ENCODE measurements around the gene AFF1. TPM values are rescaled to one million over a fixed set of nuclear protein-coding genes. Genes with fewer than 3 reads are reported as not detected.

The AFF1 gene
- total and polyA plus RNA-seq, 4 experiments from 2014 or later, result 13.6 to 108 (median 66.4) TPM

- H3K4me1 ChIP-seq (ENCODE audit: insufficient read depth, low read length), result peaks cover 55% of the 10 kb centered on the region
- CTCF ChIA-PET (ENCODE audit: partially characterized antibody), result interaction anchor here (1.3 kb wide), 1 partner anchor 11 kb away, joined by 4 read pairs; no protein-coding TSS in a partner anchor
- no peak for DNase-seq
- Mint-ChIP-seq H3K27ac (peak overlapping the region in 4 of 7 donors; percentile 27 to 74 (median 56)), H3K4me3 (peak overlapping the region in 2 of 8 donors; percentile 15 to 41), H3K27me3 (no peaks in the 10 kb centered on the region), H3K9me3 (no peaks in the 10 kb centered on the region), H3K4me1 (peaks cover 29 to 48% (median 38%) of the 10 kb centered on the region in 4 donors), H3K36me3 (peaks cover 3 to 4% of the 10 kb centered on the region in 2 donors)
- no peak overlapping the region for H3K4me3 ChIP-seq (ENCODE audit: low read length in 2 of 2)
- intact Hi-C loops (cut with micrococcal nuclease), result no loop called here
- H3K27me3 ChIP-seq (ENCODE audit: insufficient read depth, low read length), result no peaks in the 10 kb centered on the region
- H3K27ac ChIP-seq (ENCODE audit: low read depth, low read length), result no peak overlapping the region
- no peaks in the 10 kb centered on the region for H3K9me3 ChIP-seq (ENCODE audit: control insufficient read depth in 1 of 2, low read length in 2 of 2)
- H3K36me3 ChIP-seq (ENCODE audit: insufficient read depth, low read length), result peaks cover 3% of the 10 kb centered on the region
- POLR2A ChIA-PET (ENCODE audit: partially characterized antibody), result interaction anchor here (1.5 kb wide), 1 partner anchor 36 kb away, joined by 6 read pairs; the partner anchor contains the start of gene AFF1
These were observed 35.9 kb downstream of the AFF1 start for GRCh38 chr4:86970447-86971354.

- no peak overlapping the region for H3K27ac ChIP-seq (ENCODE audit: low read depth, low read length)
- no peaks in the 10 kb centered on the region for H3K27me3 ChIP-seq (ENCODE audit: insufficient read depth, low read length)
- H3K27me3 Mint-ChIP-seq, result no peaks in the 10 kb centered on the region
- H3K9me3 ChIP-seq (ENCODE audit: control insufficient read depth in 1 of 2, low read length in 2 of 2), result no peaks in the 10 kb centered on the region
- H3K27ac Mint-ChIP-seq, result peak overlapping the region in 3 of 7 donors; percentile 1 to 31 (median 15)
- no peak overlapping the region for H3K4me3 Mint-ChIP-seq
- no peak for DNase-seq
- peaks cover 51% of the 10 kb centered on the region for H3K4me1 ChIP-seq (ENCODE audit: insufficient read depth, low read length)
- H3K36me3 ChIP-seq (ENCODE audit: insufficient read depth, low read length), result peaks cover 3% of the 10 kb centered on the region
- POLR2A ChIA-PET (ENCODE audit: partially characterized antibody), result interaction anchor here (1.2 to 1.5 kb wide), 2 partner anchors 14 to 37 kb away, joined by 4 to 6 read pairs; partner anchors contain the start of gene AFF1
- H3K4me3 ChIP-seq (ENCODE audit: low read length in 2 of 2), result no peak overlapping the region
- intact Hi-C loops (cut with micrococcal nuclease), result no loop called here
- H3K4me1 Mint-ChIP-seq, result peaks cover 33 to 54% (median 44%) of the 10 kb centered on the region in 4 donors
- H3K36me3 Mint-ChIP-seq, result peaks cover 3 to 7% of the 10 kb centered on the region in 2 donors
- CTCF ChIA-PET (ENCODE audit: partially characterized antibody), result interaction anchor here (0.6 to 1.3 kb wide), 2 partner anchors 10 to 12 kb away, joined by 3 to 4 read pairs; no protein-coding TSS in a partner anchor
- no peaks in the 10 kb centered on the region for H3K9me3 Mint-ChIP-seq
These were observed 36.5 kb downstream of the AFF1 start for GRCh38 chr4:86971355-86971683.

GRCh38 chr4:86972997-86973396 is 38.2 kb downstream of the AFF1 start:
- Histone ChIP-seq H3K27ac (ENCODE audit: low read depth, low read length) (no peak overlapping the region), H3K4me1 (ENCODE audit: insufficient read depth, low read length) (peaks cover 57% of the 10 kb centered on the region), H3K36me3 (ENCODE audit: insufficient read depth, low read length) (peaks cover 3% of the 10 kb centered on the region), H3K27me3 (ENCODE audit: insufficient read depth, low read length) (no peaks in the 10 kb centered on the region), H3K4me3 (ENCODE audit: low read length in 2 of 2) (no peak overlapping the region), H3K9me3 (ENCODE audit: control insufficient read depth in 1 of 2, low read length in 2 of 2) (no peaks in the 10 kb centered on the region)
- Mint-ChIP-seq H3K27me3 (no peaks in the 10 kb centered on the region), H3K27ac (peak overlapping the region in 3 of 7 donors; percentile 75 to 81 (median 77)), H3K4me3 (peak overlapping the region in 1 of 8 donors; percentile 2), H3K36me3 (peaks cover 3 to 7% of the 10 kb centered on the region in 2 donors), H3K4me1 (peaks cover 45 to 68% (median 59%) of the 10 kb centered on the region in 4 donors), H3K9me3 (no peaks in the 10 kb centered on the region)
- intact Hi-C loops (cut with micrococcal nuclease), result no loop called here
- POLR2A ChIA-PET (ENCODE audit: partially characterized antibody), result no interaction called here
- CTCF ChIA-PET (ENCODE audit: partially characterized antibody), result interaction anchor here (0.6 kb wide), 1 partner anchor 52 kb away, joined by 3 read pairs; no protein-coding TSS in a partner anchor
- DNase-seq, result no peak

- Histone ChIP-seq H3K4me1 (ENCODE audit: insufficient read depth, low read length) (peaks cover 57% of the 10 kb centered on the region), H3K27me3 (ENCODE audit: insufficient read depth, low read length) (no peaks in the 10 kb centered on the region), H3K4me3 (ENCODE audit: low read length in 2 of 2) (no peak overlapping the region), H3K9me3 (ENCODE audit: control insufficient read depth in 1 of 2, low read length in 2 of 2) (no peaks in the 10 kb centered on the region), H3K27ac (ENCODE audit: low read depth, low read length) (no peak overlapping the region), H3K36me3 (ENCODE audit: insufficient read depth, low read length) (peaks cover 3% of the 10 kb centered on the region)
- Mint-ChIP-seq H3K9me3 (no peaks in the 10 kb centered on the region), H3K27me3 (no peaks in the 10 kb centered on the region), H3K4me1 (peaks cover 47 to 70% (median 62%) of the 10 kb centered on the region in 4 donors), H3K4me3 (peak overlapping the region in 2 of 8 donors; percentile 6 to 18), H3K36me3 (peaks cover 3 to 7% of the 10 kb centered on the region in 2 donors), H3K27ac (peak overlapping the region in 5 of 7 donors; percentile 11 to 82 (median 57))
- intact Hi-C loops (cut with micrococcal nuclease), result no loop called here
- ChIA-PET CTCF (ENCODE audit: partially characterized antibody) (interaction anchor here (2.1 kb wide), 1 partner anchor 26 kb away, joined by 4 read pairs; no protein-coding TSS in a partner anchor), POLR2A (ENCODE audit: partially characterized antibody) (no interaction called here)
- no peak for DNase-seq
These were observed 38.9 kb downstream of the AFF1 start for GRCh38 chr4:86973668-86974067.

GRCh38 chr4:86974551-86974994 is 39.8 kb downstream of the AFF1 start:
- peak overlapping the region in 5 of 7 donors; percentile 6 to 72 (median 49) for H3K27ac Mint-ChIP-seq
- POLR2A ChIA-PET (ENCODE audit: partially characterized antibody), result interaction anchor here (1.0 kb wide), 1 partner anchor 37 kb away, joined by 3 read pairs; no protein-coding TSS in a partner anchor
- peak in 1 of 5 donors; percentile 2 for DNase-seq
- peak overlapping the region in 5 of 8 donors; percentile 17 to 60 (median 45) for H3K4me3 Mint-ChIP-seq
- Histone ChIP-seq H3K4me1 (ENCODE audit: insufficient read depth, low read length) (peaks cover 57% of the 10 kb centered on the region), H3K27me3 (ENCODE audit: insufficient read depth, low read length) (no peaks in the 10 kb centered on the region), H3K4me3 (ENCODE audit: low read length in 2 of 2) (no peak overlapping the region), H3K27ac (ENCODE audit: low read depth, low read length) (no peak overlapping the region), H3K36me3 (ENCODE audit: insufficient read depth, low read length) (peaks cover 3% of the 10 kb centered on the region), H3K9me3 (ENCODE audit: control insufficient read depth in 1 of 2, low read length in 2 of 2) (no peaks in the 10 kb centered on the region)
- intact Hi-C loops (cut with micrococcal nuclease), result no loop called here
- no peaks in the 10 kb centered on the region for H3K27me3 Mint-ChIP-seq
- CTCF ChIA-PET (ENCODE audit: partially characterized antibody), result interaction anchor here (2.1 kb wide), 1 partner anchor 25 kb away, joined by 4 read pairs; no protein-coding TSS in a partner anchor
- peaks cover 48 to 78% (median 68%) of the 10 kb centered on the region in 4 donors for H3K4me1 Mint-ChIP-seq
- no peaks in the 10 kb centered on the region for H3K9me3 Mint-ChIP-seq
- H3K36me3 Mint-ChIP-seq, result peaks cover 3 to 7% of the 10 kb centered on the region in 2 donors

GRCh38 chr4:86975927-86976326 is 41.1 kb downstream of the AFF1 start:
- no peak for DNase-seq
- Histone ChIP-seq H3K4me3 (ENCODE audit: low read length in 2 of 2) (no peak overlapping the region), H3K36me3 (ENCODE audit: insufficient read depth, low read length) (peaks cover 2% of the 10 kb centered on the region), H3K27me3 (ENCODE audit: insufficient read depth, low read length) (no peaks in the 10 kb centered on the region), H3K27ac (ENCODE audit: low read depth, low read length) (no peak overlapping the region), H3K4me1 (ENCODE audit: insufficient read depth, low read length) (peaks cover 52% of the 10 kb centered on the region), H3K9me3 (ENCODE audit: control insufficient read depth in 1 of 2, low read length in 2 of 2) (no peaks in the 10 kb centered on the region)
- peak overlapping the region in 1 of 8 donors; percentile 36 for H3K4me3 Mint-ChIP-seq
- H3K27me3 Mint-ChIP-seq, result no peaks in the 10 kb centered on the region
- H3K36me3 Mint-ChIP-seq, result peaks cover 0 to 3% of the 10 kb centered on the region in 2 donors
- ChIA-PET CTCF (ENCODE audit: partially characterized antibody) (interaction anchor here (0.9 kb wide), 1 partner anchor 53 kb away, joined by 3 read pairs; no protein-coding TSS in a partner anchor), POLR2A (ENCODE audit: partially characterized antibody) (no interaction called here)
- H3K27ac Mint-ChIP-seq, result peak overlapping the region in 1 of 7 donors; percentile 18
- H3K4me1 Mint-ChIP-seq, result peaks cover 43 to 79% (median 67%) of the 10 kb centered on the region in 4 donors
- H3K9me3 Mint-ChIP-seq, result no peaks in the 10 kb centered on the region
- intact Hi-C loops (cut with micrococcal nuclease), result no loop called here
